MM.1S (cell line): ENCODE measurements around the gene ECT2.

Source experiments
- DNase-seq: peaks from one replicate; pipeline ENCODE4 v3.0.0-alpha.2; 2015
- H2AFZ ChIP-seq: fragments of 300-600 bp; sonication (generic); 2 replicates; pipeline ENCODE4 v1.6.0; 2016; ENCODE audit warnings: antibody characterized with exemption, low read length
- H3F3A ChIP-seq: fragments of 300-600 bp; sonication (generic); 2 replicates; pipeline ENCODE4 v1.6.1; 2016; ENCODE audit warnings: mild to moderate bottlenecking, antibody characterized with exemption, low read length, moderate library complexity, mixed read lengths; ENCODE audit not compliant: insufficient read depth
- H3K27ac ChIP-seq: fragments of 300-600 bp; sonication (generic); 2 replicates; pipeline ENCODE4 v1.5.1; 2016; ENCODE audit warnings: mild to moderate bottlenecking, low read length
- H3K27me3 ChIP-seq: fragments of 300-600 bp; sonication (generic); replicated peaks from 2 replicates; pipeline ENCODE4 v1.6.0; 2016; ENCODE audit warnings: low read length; ENCODE audit not compliant: insufficient read depth
- H3K36me3 ChIP-seq: fragments of 300-600 bp; sonication (generic); replicated peaks from 2 replicates; pipeline ENCODE4 v1.6.1; 2016; ENCODE audit warnings: mild to moderate bottlenecking, low read length, mixed read lengths; ENCODE audit not compliant: insufficient read depth
- H3K4me1 ChIP-seq: fragments of 300-600 bp; sonication (generic); 2 replicates; pipeline ENCODE4 v1.6.1; 2016; ENCODE audit warnings: low read length, mixed read lengths
- H3K4me2 ChIP-seq: fragments of 300-600 bp; sonication (generic); 2 replicates; pipeline ENCODE4 v1.6.0; 2016; ENCODE audit warnings: low read depth, low read length
- H3K4me3 ChIP-seq: fragments of 300-600 bp; sonication (generic); 2 replicates; pipeline ENCODE4 v1.5.1; 2016; ENCODE audit warnings: low read length, mixed read lengths
- H3K79me2 ChIP-seq: fragments of 300-600 bp; sonication (generic); 2 replicates; pipeline ENCODE4 v1.6.1; 2016; ENCODE audit warnings: mixed run types, low read length, mixed read lengths
- H3K9ac ChIP-seq: fragments of 300-600 bp; sonication (generic); 2 replicates; pipeline ENCODE4 v1.6.1; 2016; ENCODE audit warnings: low read length, mixed read lengths
- H3K9me2 ChIP-seq: fragments of 300-600 bp; sonication (generic); replicated peaks from 2 replicates; pipeline ENCODE4 v1.6.1; 2016; ENCODE audit warnings: mild to moderate bottlenecking, low read length, mixed read lengths; ENCODE audit not compliant: insufficient read depth
- H3K9me3 ChIP-seq: fragments of 300-600 bp; sonication (generic); replicated peaks from 2 replicates; pipeline ENCODE4 v1.6.1; 2016; ENCODE audit warnings: mild to moderate bottlenecking, low read length, mixed read lengths; ENCODE audit not compliant: insufficient read depth
- H4K20me1 ChIP-seq: fragments of 300-600 bp; sonication (generic); 2 replicates; pipeline ENCODE4 v1.6.1; 2016; ENCODE audit warnings: mild to moderate bottlenecking, low read length, moderate library complexity, mixed read lengths; ENCODE audit not compliant: insufficient read depth
- CTCF ChIP-seq: fragments of 300-600 bp; sonication (generic); IDR thresholded peaks from 2 replicates; pipeline ENCODE4 v1.5.1; 2016; ENCODE audit warnings: antibody characterized with exemption, low read length, mixed read lengths
- EZH2 ChIP-seq: fragments of 300-600 bp; sonication (generic); optimal IDR thresholded peaks from 2 replicates; pipeline ENCODE3; 2017; ENCODE audit warnings: low read depth, mild to moderate bottlenecking, antibody characterized with exemption, low read length, mixed read lengths
- EZH2phosphoT487 ChIP-seq: fragments of 300-600 bp; sonication (generic); IDR thresholded peaks from 2 replicates; pipeline ENCODE4 v1.6.1; 2018; ENCODE audit warnings: antibody characterized with exemption, low read length

Gene ECT2, protein sequence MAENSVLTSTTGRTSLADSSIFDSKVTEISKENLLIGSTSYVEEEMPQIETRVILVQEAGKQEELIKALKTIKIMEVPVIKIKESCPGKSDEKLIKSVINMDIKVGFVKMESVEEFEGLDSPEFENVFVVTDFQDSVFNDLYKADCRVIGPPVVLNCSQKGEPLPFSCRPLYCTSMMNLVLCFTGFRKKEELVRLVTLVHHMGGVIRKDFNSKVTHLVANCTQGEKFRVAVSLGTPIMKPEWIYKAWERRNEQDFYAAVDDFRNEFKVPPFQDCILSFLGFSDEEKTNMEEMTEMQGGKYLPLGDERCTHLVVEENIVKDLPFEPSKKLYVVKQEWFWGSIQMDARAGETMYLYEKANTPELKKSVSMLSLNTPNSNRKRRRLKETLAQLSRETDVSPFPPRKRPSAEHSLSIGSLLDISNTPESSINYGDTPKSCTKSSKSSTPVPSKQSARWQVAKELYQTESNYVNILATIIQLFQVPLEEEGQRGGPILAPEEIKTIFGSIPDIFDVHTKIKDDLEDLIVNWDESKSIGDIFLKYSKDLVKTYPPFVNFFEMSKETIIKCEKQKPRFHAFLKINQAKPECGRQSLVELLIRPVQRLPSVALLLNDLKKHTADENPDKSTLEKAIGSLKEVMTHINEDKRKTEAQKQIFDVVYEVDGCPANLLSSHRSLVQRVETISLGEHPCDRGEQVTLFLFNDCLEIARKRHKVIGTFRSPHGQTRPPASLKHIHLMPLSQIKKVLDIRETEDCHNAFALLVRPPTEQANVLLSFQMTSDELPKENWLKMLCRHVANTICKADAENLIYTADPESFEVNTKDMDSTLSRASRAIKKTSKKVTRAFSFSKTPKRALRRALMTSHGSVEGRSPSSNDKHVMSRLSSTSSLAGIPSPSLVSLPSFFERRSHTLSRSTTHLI

DNA sequence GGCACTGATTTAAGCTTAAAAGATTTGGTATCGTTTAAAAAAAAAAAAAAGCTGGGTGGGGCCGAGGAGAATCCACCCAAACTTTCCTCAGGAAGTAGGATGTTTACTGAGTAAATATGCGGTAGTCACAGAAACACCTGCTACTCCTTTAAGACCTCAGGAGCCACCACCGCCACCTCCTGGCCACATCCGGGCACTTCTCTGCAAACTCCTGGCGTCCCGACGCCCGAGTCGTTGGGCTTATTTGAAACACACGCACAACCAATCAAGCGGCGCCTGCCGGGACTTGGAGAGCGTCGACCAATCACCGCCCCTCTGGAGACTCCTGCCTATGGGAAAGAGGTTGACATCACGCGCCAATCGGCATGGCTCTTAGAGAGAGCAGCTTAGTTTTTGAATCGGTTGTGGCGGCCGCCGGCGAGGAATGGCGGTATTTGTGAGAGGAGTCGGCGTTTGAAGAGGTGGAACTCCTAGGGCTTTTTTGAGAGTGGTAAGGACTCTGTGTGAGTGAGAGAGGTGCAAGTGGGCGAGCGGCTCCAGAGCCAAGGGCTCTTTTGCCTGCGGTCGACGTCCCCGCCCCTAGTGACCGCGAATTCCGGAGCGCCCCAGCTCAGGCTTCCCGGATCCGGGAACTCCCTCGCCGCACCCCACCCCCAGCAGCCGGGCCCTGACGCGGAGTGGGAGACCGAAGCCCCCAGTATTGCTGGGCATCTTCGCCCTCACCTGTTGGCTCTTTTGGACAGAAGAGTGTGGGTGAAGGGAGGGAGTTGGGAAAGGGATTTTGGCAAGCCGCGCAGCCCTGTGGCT, at the start of gene ECT2:
Gene ECT2, plus strand, starts transcription at position 359 of the 807 bp plus-strand sequence. CDS start 3,805 bp downstream, outside the sequence.
- H2AFZ ChIP-seq, result peak within 1 kb of the TSS; percentile 86
- no peaks in the 10 kb centered on the region for H4K20me1 ChIP-seq
- peak within 1 kb of the TSS; percentile 77 for H3K4me2 ChIP-seq
- no peaks in the 10 kb centered on the region for H3F3A ChIP-seq
- peak within 1 kb of the TSS; percentile 79 for H3K9ac ChIP-seq
- peaks cover 7% of the 10 kb centered on the region; the same call in 1 of the 2 replicates for H3K27me3 ChIP-seq
- peaks cover 9% of the 10 kb centered on the region; the same call in 1 of the 2 replicates for H3K4me1 ChIP-seq
- TF ChIP-seq EZH2phosphoT487 (no peak), EZH2 (no peak), CTCF (peak; percentile 81)
- H3K36me3 ChIP-seq, result peaks cover 7% of the 10 kb centered on the region; the same call in 1 of the 2 replicates
- no peaks in the 10 kb centered on the region for H3K9me3 ChIP-seq
- peaks cover 44% of the 10 kb centered on the region for H3K79me2 ChIP-seq
- peak within 1 kb of the TSS; percentile 67; the same call in 1 of the 2 replicates for H3K27ac ChIP-seq
- peak; percentile 100 for DNase-seq
- no peaks in the 10 kb centered on the region for H3K9me2 ChIP-seq
- peak within 1 kb of the TSS; percentile 87 for H3K4me3 ChIP-seq

GRCh38 chr3:172700936-172701455, 49.5 kb upstream of the ECT2 start:
- no peaks in the 10 kb centered on the region for H3K9me3 ChIP-seq
- DNase-seq, result no peak
- no peaks in the 10 kb centered on the region for H4K20me1 ChIP-seq
- no peak overlapping the region for H3K4me2 ChIP-seq
- H3K79me2 ChIP-seq, result no peaks in the 10 kb centered on the region; the same call in 1 of the 2 replicates
- TF ChIP-seq EZH2 (no peak), CTCF (no peak), EZH2phosphoT487 (no peak)
- H3K4me1 ChIP-seq, result no peaks in the 10 kb centered on the region
- H3K9ac ChIP-seq, result no peak overlapping the region
- no peaks in the 10 kb centered on the region for H3F3A ChIP-seq
- no peaks in the 10 kb centered on the region for H3K9me2 ChIP-seq
- H2AFZ ChIP-seq, result no peak overlapping the region
- H3K27me3 ChIP-seq, result no peaks in the 10 kb centered on the region
- no peak overlapping the region for H3K27ac ChIP-seq
- no peaks in the 10 kb centered on the region for H3K36me3 ChIP-seq
- H3K4me3 ChIP-seq, result no peak overlapping the region

GRCh38 chr3:172701751-172702150, 48.8 kb upstream of the ECT2 start:
- no peaks in the 10 kb centered on the region; the same call in 1 of the 2 replicates for H3K79me2 ChIP-seq
- no peak for DNase-seq

More at GRCh38 chr3:172701751-172702150, 48.8 kb upstream of the ECT2 start:
- no peak overlapping the region for H3K27ac ChIP-seq
- H3K9me2 ChIP-seq, result no peaks in the 10 kb centered on the region
- H4K20me1 ChIP-seq, result no peaks in the 10 kb centered on the region
- no peaks in the 10 kb centered on the region for H3K36me3 ChIP-seq
- H3F3A ChIP-seq, result no peaks in the 10 kb centered on the region
- no peaks in the 10 kb centered on the region for H3K9me3 ChIP-seq
- no peaks in the 10 kb centered on the region for H3K4me1 ChIP-seq
- no peak for TF ChIP-seq EZH2phosphoT487
- TF ChIP-seq EZH2, result no peak
- TF ChIP-seq CTCF, result no peak
- H2AFZ ChIP-seq, result no peak overlapping the region
- no peak overlapping the region for H3K9ac ChIP-seq
- H3K27me3 ChIP-seq, result no peaks in the 10 kb centered on the region
- H3K4me2 ChIP-seq, result no peak overlapping the region
- no peak overlapping the region for H3K4me3 ChIP-seq
